ENCODE data around the gene ARFRP1.

The ARFRP1 gene

GRCh38 chr20:63707558-63708300, at the start of gene ARFRP1, which contains the start of gene ZGPAT:
TSS of gene ARFRP1 (minus strand) at chr20:63707976. CDS start at chr20:63707091, 885 bp downstream.
TSS of gene ZGPAT (plus strand) at chr20:63708039. CDS start at chr20:63708581, 542 bp downstream.
- H3K36me3 ChIP-seq (ENCODE audit: insufficient read depth, low read length) = peaks cover 25% of the 10 kb centered on the region
- H3K9me3 ChIP-seq (ENCODE audit: control insufficient read depth, insufficient read depth, low read length) = no peaks in the 10 kb centered on the region
- 0 out of 2 replicates have a peak, but pooled peaks cover 5% of the 10 kb centered on the region for H3K4me1 ChIP-seq (ENCODE audit: insufficient read depth, low read length)
- H3K9ac ChIP-seq (ENCODE audit: low read depth, low read length) = peak within 1 kb of the TSS; percentile 80

GRCh38 chr20:63756648-63756991, 48.8 kb upstream of the ARFRP1 start:
- H3K9me3 ChIP-seq (ENCODE audit: control insufficient read depth, insufficient read depth, low read length) = no peaks in the 10 kb centered on the region
- no peaks in the 10 kb centered on the region for H3K36me3 ChIP-seq (ENCODE audit: insufficient read depth, low read length)
- no peak overlapping the region for H3K9ac ChIP-seq (ENCODE audit: low read depth, low read length)
- H3K4me1 ChIP-seq (ENCODE audit: insufficient read depth, low read length) = peaks cover 5% of the 10 kb centered on the region; the same call in 1 of the 2 replicates

GRCh38 chr20:63755933-63756647, 48.3 kb upstream of the ARFRP1 start:
- Histone ChIP-seq H3K9me3 (ENCODE audit: control insufficient read depth, insufficient read depth, low read length) (no peaks in the 10 kb centered on the region), H3K36me3 (ENCODE audit: insufficient read depth, low read length) (no peaks in the 10 kb centered on the region), H3K9ac (ENCODE audit: low read depth, low read length) (no peak overlapping the region), H3K4me1 (ENCODE audit: insufficient read depth, low read length) (peaks cover 8% of the 10 kb centered on the region; the same call in 1 of the 2 replicates)

- Histone ChIP-seq H3K9ac (ENCODE audit: low read depth, low read length) (no peak overlapping the region), H3K9me3 (ENCODE audit: control insufficient read depth, insufficient read depth, low read length) (no peaks in the 10 kb centered on the region), H3K4me1 (ENCODE audit: insufficient read depth, low read length) (peaks cover 9% of the 10 kb centered on the region; the same call in 1 of the 2 replicates), H3K36me3 (ENCODE audit: insufficient read depth, low read length) (no peaks in the 10 kb centered on the region; the same call in 1 of the 2 replicates)
These were observed 46.2 kb upstream of the ARFRP1 start for GRCh38 chr20:63754008-63754407.

GRCh38 chr20:63753381-63753780, 45.6 kb upstream of the ARFRP1 start:
- H3K9ac ChIP-seq (ENCODE audit: low read depth, low read length) = no peak overlapping the region
- H3K9me3 ChIP-seq (ENCODE audit: control insufficient read depth, insufficient read depth, low read length) = no peaks in the 10 kb centered on the region
- H3K4me1 ChIP-seq (ENCODE audit: insufficient read depth, low read length) = peaks cover 9% of the 10 kb centered on the region; the same call in 1 of the 2 replicates
- H3K36me3 ChIP-seq (ENCODE audit: insufficient read depth, low read length) = no peaks in the 10 kb centered on the region; the same call in 1 of the 2 replicates

- Histone ChIP-seq H3K4me1 (ENCODE audit: insufficient read depth, low read length) (peaks cover 9% of the 10 kb centered on the region; the same call in 1 of the 2 replicates), H3K9me3 (ENCODE audit: control insufficient read depth, insufficient read depth, low read length) (no peaks in the 10 kb centered on the region), H3K9ac (ENCODE audit: low read depth, low read length) (no peak overlapping the region), H3K36me3 (ENCODE audit: insufficient read depth, low read length) (no peaks in the 10 kb centered on the region; the same call in 1 of the 2 replicates)
These were observed 44.8 kb upstream of the ARFRP1 start for GRCh38 chr20:63752411-63753101.

- no peak overlapping the region; the same call in 1 of the 2 replicates for H3K9ac ChIP-seq (ENCODE audit: low read depth, low read length)
These were observed 43.9 kb upstream of the ARFRP1 start for GRCh38 chr20:63751471-63752271.

GRCh38 chr20:63750807-63751470, 43.2 kb upstream of the ARFRP1 start:
- Histone ChIP-seq H3K9me3 (ENCODE audit: control insufficient read depth, insufficient read depth, low read length) (no peaks in the 10 kb centered on the region), H3K9ac (ENCODE audit: low read depth, low read length) (no peak overlapping the region; the same call in 1 of the 2 replicates), H3K36me3 (ENCODE audit: insufficient read depth, low read length) (no peaks in the 10 kb centered on the region; the same call in 1 of the 2 replicates), H3K4me1 (ENCODE audit: insufficient read depth, low read length) (peaks cover 9% of the 10 kb centered on the region; the same call in 1 of the 2 replicates)

More at GRCh38 chr20:63751471-63752271, 43.9 kb upstream of the ARFRP1 start:
- Histone ChIP-seq H3K4me1 (ENCODE audit: insufficient read depth, low read length) (peaks cover 9% of the 10 kb centered on the region; the same call in 1 of the 2 replicates), H3K36me3 (ENCODE audit: insufficient read depth, low read length) (no peaks in the 10 kb centered on the region; the same call in 1 of the 2 replicates), H3K9me3 (ENCODE audit: control insufficient read depth, insufficient read depth, low read length) (no peaks in the 10 kb centered on the region)

GRCh38 chr20:63749597-63750508, 42.1 kb upstream of the ARFRP1 start:
- no peak overlapping the region for H3K9ac ChIP-seq (ENCODE audit: low read depth, low read length)
- no peaks in the 10 kb centered on the region; the same call in 1 of the 2 replicates for H3K36me3 ChIP-seq (ENCODE audit: insufficient read depth, low read length)
- no peaks in the 10 kb centered on the region for H3K9me3 ChIP-seq (ENCODE audit: control insufficient read depth, insufficient read depth, low read length)
- peaks cover 9% of the 10 kb centered on the region; the same call in 1 of the 2 replicates for H3K4me1 ChIP-seq (ENCODE audit: insufficient read depth, low read length)

- Histone ChIP-seq H3K4me1 (ENCODE audit: insufficient read depth, low read length) (peaks cover 9% of the 10 kb centered on the region; the same call in 1 of the 2 replicates), H3K9ac (ENCODE audit: low read depth, low read length) (no peak overlapping the region), H3K36me3 (ENCODE audit: insufficient read depth, low read length) (no peaks in the 10 kb centered on the region; the same call in 1 of the 2 replicates), H3K9me3 (ENCODE audit: control insufficient read depth, insufficient read depth, low read length) (no peaks in the 10 kb centered on the region)
These were observed 41.1 kb upstream of the ARFRP1 start for GRCh38 chr20:63748934-63749270.

GRCh38 chr20:63748070-63748933, 40.5 kb upstream of the ARFRP1 start:
- Histone ChIP-seq H3K4me1 (ENCODE audit: insufficient read depth, low read length) (peaks cover 8% of the 10 kb centered on the region; the same call in 1 of the 2 replicates), H3K9ac (ENCODE audit: low read depth, low read length) (no peak overlapping the region), H3K9me3 (ENCODE audit: control insufficient read depth, insufficient read depth, low read length) (no peaks in the 10 kb centered on the region), H3K36me3 (ENCODE audit: insufficient read depth, low read length) (no peaks in the 10 kb centered on the region; the same call in 1 of the 2 replicates)

Data from ES-I3 (cell line).